ENCODE measurements around the gene IRX2.

Gene IRX2

DNA sequence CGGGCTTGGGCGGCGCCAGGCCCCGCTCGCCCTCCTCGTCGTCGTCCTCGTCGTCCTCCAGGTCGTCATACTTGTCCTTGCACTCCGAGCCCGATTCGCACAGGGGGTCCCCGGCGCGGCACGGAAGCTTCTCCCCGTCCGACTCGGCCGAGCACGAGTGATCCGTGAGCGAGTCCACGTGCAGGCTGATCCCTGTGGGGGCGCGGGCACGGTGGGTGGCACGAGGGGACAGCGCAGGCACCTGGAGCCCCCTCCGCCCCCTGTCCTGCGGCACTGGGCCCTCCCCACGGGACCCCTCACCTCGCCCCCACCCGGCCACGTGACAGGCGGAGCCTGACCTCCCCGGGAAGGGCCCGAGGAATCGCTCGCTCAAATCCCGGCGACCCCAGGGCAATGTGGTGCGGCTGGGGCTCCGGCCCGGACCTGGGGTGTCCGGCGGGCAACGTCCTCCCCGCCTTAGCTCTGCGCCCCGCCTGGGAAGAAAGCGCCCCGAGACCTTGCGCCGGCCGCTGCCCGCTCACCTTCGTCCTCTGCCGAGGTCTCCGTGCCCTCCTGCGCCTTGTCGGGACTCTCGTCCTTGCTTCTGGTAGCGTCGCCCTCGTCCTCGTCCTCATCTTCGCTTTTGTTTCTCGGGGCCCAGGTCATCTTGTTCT lies 2.5 kb downstream of the IRX2 start:
- H3K9ac ChIP-seq, result no peak overlapping the region
- no peaks in the 10 kb centered on the region for H3K4me1 ChIP-seq
- TF ChIP-seq, protein P1, sequence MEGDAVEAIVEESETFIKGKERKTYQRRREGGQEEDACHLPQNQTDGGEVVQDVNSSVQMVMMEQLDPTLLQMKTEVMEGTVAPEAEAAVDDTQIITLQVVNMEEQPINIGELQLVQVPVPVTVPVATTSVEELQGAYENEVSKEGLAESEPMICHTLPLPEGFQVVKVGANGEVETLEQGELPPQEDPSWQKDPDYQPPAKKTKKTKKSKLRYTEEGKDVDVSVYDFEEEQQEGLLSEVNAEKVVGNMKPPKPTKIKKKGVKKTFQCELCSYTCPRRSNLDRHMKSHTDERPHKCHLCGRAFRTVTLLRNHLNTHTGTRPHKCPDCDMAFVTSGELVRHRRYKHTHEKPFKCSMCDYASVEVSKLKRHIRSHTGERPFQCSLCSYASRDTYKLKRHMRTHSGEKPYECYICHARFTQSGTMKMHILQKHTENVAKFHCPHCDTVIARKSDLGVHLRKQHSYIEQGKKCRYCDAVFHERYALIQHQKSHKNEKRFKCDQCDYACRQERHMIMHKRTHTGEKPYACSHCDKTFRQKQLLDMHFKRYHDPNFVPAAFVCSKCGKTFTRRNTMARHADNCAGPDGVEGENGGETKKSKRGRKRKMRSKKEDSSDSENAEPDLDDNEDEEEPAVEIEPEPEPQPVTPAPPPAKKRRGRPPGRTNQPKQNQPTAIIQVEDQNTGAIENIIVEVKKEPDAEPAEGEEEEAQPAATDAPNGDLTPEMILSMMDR (IDR thresholded peaks at IDR 0.05), result no peak
- H3K27me3 ChIP-seq (ENCODE audit: control insufficient read depth, insufficient read depth, low read length), result no peaks in the 10 kb centered on the region
- H3K27ac ChIP-seq, result no peak overlapping the region
- H3K36me3 ChIP-seq (ENCODE audit: control insufficient read depth, insufficient read depth, low read length), result no peaks in the 10 kb centered on the region
- H3K9me3 ChIP-seq (ENCODE audit: control insufficient read depth, low read length), result no peaks in the 10 kb centered on the region
- H3K4me3 ChIP-seq (ENCODE audit: low read depth, low read length), result no peak overlapping the region
- no peak overlapping the region for H2AFZ ChIP-seq
- H3K4me2 ChIP-seq (ENCODE audit: low read length), result no peak overlapping the region
- H3K79me2 ChIP-seq, result no peaks in the 10 kb centered on the region

DNA sequence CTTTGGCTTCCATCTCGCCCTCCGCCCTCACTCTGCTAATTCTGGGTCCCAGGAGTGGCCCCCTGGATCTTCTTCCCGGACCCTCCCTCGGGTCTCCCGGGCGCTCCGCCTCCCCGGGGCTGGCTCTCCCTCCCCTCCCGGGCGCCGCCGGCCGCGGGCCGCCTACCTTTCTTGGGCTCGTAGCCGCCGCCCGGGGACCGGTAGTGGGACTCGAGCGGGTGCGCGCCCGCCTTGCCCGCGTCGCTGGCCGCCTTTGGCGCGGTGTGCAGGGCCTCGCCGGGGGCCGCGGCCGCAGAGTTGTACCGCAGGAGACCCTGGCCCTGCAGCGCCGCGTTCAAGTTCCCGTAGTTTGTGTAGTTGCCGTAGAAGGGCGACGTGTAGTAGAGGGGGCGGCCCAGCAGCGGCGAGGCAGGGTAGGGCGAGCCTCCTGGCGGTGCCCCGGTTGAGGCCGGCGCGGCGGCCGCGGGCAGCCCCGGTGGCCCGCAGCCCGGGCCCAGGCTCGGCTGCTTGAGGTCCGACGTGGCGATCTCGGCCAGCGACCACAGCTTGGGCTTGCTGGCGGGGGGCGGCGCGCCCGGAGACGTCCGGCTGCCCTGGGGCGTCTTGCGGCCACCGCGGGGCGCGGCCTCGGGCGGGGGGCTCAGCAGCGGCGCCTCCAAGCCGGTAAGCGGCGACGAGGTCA lies 3.2 kb downstream of the IRX2 start:
- Histone ChIP-seq H2AFZ (no peak overlapping the region), H3K27ac (no peak overlapping the region), H3K79me2 (no peaks in the 10 kb centered on the region), H3K4me3 (ENCODE audit: low read depth, low read length) (no peak overlapping the region), H3K9ac (no peak overlapping the region), H3K4me1 (no peaks in the 10 kb centered on the region), H3K36me3 (ENCODE audit: control insufficient read depth, insufficient read depth, low read length) (no peaks in the 10 kb centered on the region), H3K4me2 (ENCODE audit: low read length) (no peak overlapping the region), H3K27me3 (ENCODE audit: control insufficient read depth, insufficient read depth, low read length) (no peaks in the 10 kb centered on the region), H3K9me3 (ENCODE audit: control insufficient read depth, low read length) (no peaks in the 10 kb centered on the region)
- TF ChIP-seq, protein P1 (IDR thresholded peaks at IDR 0.05), result no peak

DNA sequence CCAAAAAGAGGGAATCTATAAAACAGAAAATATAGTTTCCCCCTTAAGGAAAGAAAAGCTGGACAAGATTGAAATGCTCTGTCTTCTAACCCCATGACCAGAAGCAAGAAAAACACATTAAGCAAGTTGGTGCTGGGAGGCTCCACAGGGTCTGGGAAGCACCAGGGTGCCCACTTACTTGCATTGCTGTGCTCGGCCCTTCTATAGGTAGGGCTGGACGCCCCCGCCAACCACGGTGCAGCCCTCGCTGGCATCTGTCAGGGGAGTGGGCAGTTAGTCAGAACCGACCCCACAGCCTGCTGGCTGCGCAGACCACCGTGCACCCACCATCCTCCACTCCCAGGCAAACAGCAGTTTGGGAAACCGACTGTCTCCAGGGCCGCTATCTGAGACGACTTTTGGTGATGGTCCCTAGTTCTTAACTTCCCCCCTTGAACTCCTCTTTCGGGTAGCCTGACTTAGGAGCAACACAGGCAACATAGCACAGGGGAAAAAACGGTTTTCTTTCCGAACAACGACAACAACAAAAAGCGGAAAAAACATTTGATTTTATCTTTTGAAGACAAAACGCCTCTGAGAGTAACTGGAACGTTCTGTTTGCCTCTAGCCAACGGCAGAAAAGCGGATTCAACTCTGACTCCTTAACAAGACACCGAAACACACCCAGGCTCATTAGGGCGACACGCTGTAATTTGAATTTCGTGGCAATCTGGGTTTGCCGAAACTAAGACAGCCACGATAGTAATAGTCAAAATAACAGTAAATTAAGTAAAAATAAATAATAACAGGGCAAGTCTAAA lies 3.9 kb downstream of the IRX2 start:
- Histone ChIP-seq H3K9ac (no peak overlapping the region), H3K4me3 (ENCODE audit: low read depth, low read length) (no peak overlapping the region), H3K27me3 (ENCODE audit: control insufficient read depth, insufficient read depth, low read length) (no peaks in the 10 kb centered on the region), H3K79me2 (no peaks in the 10 kb centered on the region), H3K27ac (no peak overlapping the region), H3K4me2 (ENCODE audit: low read length) (no peak overlapping the region), H3K4me1 (no peaks in the 10 kb centered on the region), H2AFZ (no peak overlapping the region), H3K9me3 (ENCODE audit: control insufficient read depth, low read length) (no peaks in the 10 kb centered on the region), H3K36me3 (ENCODE audit: control insufficient read depth, insufficient read depth, low read length) (no peaks in the 10 kb centered on the region)
- TF ChIP-seq, protein P1 (IDR thresholded peaks at IDR 0.05), result no peak

DNA sequence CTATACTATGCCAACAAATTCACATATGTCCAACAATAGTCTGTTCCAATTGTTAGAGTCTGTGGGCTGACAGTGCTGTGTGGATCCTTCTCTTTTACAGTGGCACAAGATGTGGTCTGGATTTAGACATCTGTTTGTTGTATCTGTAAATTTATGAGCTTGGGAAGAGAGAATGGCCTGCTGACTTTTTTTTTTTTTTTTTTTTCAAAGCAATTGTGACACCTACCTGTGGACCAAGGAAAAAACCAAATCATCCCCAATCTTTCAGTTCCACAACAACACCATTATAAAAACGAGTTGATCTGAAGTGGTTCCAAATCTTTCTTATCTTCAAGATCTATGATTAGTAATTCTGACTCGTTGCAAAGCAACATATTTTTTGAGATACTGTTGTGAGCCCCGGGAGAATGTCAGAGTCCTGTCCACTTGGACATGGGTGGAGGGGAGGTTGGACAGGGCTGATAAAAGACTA lies 4.9 kb downstream of the IRX2 start:
- Histone ChIP-seq H3K36me3 (ENCODE audit: control insufficient read depth, insufficient read depth, low read length) (no peaks in the 10 kb centered on the region), H3K79me2 (no peaks in the 10 kb centered on the region), H2AFZ (no peak overlapping the region), H3K4me2 (ENCODE audit: low read length) (no peak overlapping the region), H3K27me3 (ENCODE audit: control insufficient read depth, insufficient read depth, low read length) (no peaks in the 10 kb centered on the region), H3K9me3 (ENCODE audit: control insufficient read depth, low read length) (no peaks in the 10 kb centered on the region), H3K4me1 (no peaks in the 10 kb centered on the region), H3K27ac (no peak overlapping the region), H3K9ac (no peak overlapping the region), H3K4me3 (ENCODE audit: low read depth, low read length) (no peak overlapping the region)
- TF ChIP-seq, protein P1 (IDR thresholded peaks at IDR 0.05), result no peak

Measured in parathyroid adenoma (tissue), 2 donors.